SK-N-SH (cell line): ENCODE results near the gene OPA1.

Experiments used
- EP300 ChIP-seq, 2 experiments: IDR thresholded peaks; 2 replicates each; pipeline versions ENCODE4 v1.4.0 to v1.6.1; 2012; ENCODE audit warnings: borderline replicate concordance in 1 of 2, low read depth in 1 of 2, low read length in 1 of 2
- MXI1 ChIP-seq: IDR thresholded peaks from 2 replicates; pipeline ENCODE4 v1.6.1; 2012; ENCODE audit warnings: mild to moderate bottlenecking, low read depth, low read length, improper control_type of control experiment
- POLR2AphosphoS5 ChIP-seq: IDR thresholded peaks from 2 replicates; pipeline ENCODE4 v1.6.1; 2012; ENCODE audit warnings: low read depth, low read length
- RAD21 ChIP-seq: IDR thresholded peaks from 2 replicates; pipeline ENCODE4 v1.6.1; 2012; ENCODE audit warnings: mild to moderate bottlenecking, low read length
- RFX5 ChIP-seq: IDR thresholded peaks from 2 replicates; pipeline ENCODE4 v1.6.1; 2012; ENCODE audit warnings: mild to moderate bottlenecking, improper control_type of control experiment, low read length
- SIN3A ChIP-seq: IDR thresholded peaks from 2 replicates; pipeline ENCODE4 v1.6.1; 2012; ENCODE audit warnings: low read depth, mild to moderate bottlenecking, low read length, moderate library complexity, borderline replicate concordance
- TAF1 ChIP-seq: IDR thresholded peaks from 2 replicates; pipeline ENCODE4 v1.6.1; 2012; ENCODE audit warnings: low read depth, mild to moderate bottlenecking, low read length, moderate library complexity, borderline replicate concordance
- TF ChIP-seq, protein P1 (sequence below): fragments of 200-600 bp; sonication (generic); IDR thresholded peaks from 2 replicates; pipeline ENCODE4 v1.6.1; 2017; ENCODE audit warnings: antibody characterized with exemption, mild to moderate bottlenecking, moderate library complexity
- TF ChIP-seq, protein P2 (sequence below): fragments of 150-350 bp; IDR thresholded peaks from 2 replicates; pipeline ENCODE4 v1.6.1; 2017; ENCODE audit warnings: antibody characterized with exemption, low read length, low read depth, borderline replicate concordance
- TF ChIP-seq, protein P3 (sequence below): IDR thresholded peaks from 2 replicates; pipeline ENCODE4 v1.4.0; 2012; ENCODE audit warnings: low read depth
- TF ChIP-seq, protein P4 (sequence below): IDR thresholded peaks from 2 replicates; pipeline ENCODE4 v1.4.0; 2012; ENCODE audit warnings: low read depth, borderline replicate concordance

DNA sequence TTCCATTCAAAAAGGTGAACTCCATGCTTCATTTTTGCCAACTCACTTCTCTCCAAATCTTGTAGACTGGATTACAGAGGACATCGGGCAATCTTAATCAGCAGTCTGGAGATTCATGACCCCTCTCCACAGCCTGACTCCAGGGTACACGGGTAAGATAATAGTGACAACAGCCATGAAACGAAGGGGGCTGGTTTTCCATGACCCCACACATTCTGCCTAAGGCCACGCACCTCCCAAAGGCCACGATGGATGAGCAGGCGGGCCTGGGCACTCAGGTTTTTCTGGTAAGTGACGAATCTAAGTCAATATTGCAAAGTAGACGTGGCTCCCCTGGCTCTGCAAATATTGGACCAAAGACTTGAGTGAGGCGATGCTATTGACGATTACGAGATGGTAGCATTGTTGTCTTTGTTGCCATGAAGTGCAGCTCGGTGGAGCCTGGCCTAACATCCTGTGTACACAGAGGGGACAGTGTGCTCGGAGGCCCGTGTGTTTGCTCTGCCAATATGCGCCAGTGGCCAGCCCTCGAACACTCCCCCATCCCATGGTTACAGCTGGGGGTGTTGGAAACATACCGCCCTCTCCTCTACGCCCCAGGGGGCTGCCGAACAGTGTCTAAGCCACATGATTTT lies 119.1 kb downstream of the OPA1 start:
- TF ChIP-seq, protein P1, sequence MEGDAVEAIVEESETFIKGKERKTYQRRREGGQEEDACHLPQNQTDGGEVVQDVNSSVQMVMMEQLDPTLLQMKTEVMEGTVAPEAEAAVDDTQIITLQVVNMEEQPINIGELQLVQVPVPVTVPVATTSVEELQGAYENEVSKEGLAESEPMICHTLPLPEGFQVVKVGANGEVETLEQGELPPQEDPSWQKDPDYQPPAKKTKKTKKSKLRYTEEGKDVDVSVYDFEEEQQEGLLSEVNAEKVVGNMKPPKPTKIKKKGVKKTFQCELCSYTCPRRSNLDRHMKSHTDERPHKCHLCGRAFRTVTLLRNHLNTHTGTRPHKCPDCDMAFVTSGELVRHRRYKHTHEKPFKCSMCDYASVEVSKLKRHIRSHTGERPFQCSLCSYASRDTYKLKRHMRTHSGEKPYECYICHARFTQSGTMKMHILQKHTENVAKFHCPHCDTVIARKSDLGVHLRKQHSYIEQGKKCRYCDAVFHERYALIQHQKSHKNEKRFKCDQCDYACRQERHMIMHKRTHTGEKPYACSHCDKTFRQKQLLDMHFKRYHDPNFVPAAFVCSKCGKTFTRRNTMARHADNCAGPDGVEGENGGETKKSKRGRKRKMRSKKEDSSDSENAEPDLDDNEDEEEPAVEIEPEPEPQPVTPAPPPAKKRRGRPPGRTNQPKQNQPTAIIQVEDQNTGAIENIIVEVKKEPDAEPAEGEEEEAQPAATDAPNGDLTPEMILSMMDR = no peak
- no peak for TF ChIP-seq TAF1
- TF ChIP-seq MXI1 = no peak
- TF ChIP-seq RAD21 = no peak
- TF ChIP-seq, protein P2, sequence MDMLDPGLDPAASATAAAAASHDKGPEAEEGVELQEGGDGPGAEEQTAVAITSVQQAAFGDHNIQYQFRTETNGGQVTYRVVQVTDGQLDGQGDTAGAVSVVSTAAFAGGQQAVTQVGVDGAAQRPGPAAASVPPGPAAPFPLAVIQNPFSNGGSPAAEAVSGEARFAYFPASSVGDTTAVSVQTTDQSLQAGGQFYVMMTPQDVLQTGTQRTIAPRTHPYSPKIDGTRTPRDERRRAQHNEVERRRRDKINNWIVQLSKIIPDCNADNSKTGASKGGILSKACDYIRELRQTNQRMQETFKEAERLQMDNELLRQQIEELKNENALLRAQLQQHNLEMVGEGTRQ = no peak
- no peak for TF ChIP-seq POLR2AphosphoS5
- TF ChIP-seq SIN3A = no peak
- TF ChIP-seq, protein P3, sequence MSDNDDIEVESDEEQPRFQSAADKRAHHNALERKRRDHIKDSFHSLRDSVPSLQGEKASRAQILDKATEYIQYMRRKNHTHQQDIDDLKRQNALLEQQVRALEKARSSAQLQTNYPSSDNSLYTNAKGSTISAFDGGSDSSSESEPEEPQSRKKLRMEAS = no peak
- TF ChIP-seq RFX5 = no peak
- TF ChIP-seq EP300 (IDR thresholded peaks at IDR 0.05; ENCODE audit: borderline replicate concordance in 1 of 2, low read depth in 1 of 2, low read length in 1 of 2) = no peak
- TF ChIP-seq, protein P4, sequence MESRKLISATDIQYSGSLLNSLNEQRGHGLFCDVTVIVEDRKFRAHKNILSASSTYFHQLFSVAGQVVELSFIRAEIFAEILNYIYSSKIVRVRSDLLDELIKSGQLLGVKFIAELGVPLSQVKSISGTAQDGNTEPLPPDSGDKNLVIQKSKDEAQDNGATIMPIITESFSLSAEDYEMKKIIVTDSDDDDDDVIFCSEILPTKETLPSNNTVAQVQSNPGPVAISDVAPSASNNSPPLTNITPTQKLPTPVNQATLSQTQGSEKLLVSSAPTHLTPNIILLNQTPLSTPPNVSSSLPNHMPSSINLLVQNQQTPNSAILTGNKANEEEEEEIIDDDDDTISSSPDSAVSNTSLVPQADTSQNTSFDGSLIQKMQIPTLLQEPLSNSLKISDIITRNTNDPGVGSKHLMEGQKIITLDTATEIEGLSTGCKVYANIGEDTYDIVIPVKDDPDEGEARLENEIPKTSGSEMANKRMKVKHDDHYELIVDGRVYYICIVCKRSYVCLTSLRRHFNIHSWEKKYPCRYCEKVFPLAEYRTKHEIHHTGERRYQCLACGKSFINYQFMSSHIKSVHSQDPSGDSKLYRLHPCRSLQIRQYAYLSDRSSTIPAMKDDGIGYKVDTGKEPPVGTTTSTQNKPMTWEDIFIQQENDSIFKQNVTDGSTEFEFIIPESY = no peak
